Spleen (tissue), 11 donors: ENCODE data around the gene GRIK1. TPM values are rescaled to one million over a fixed set of nuclear protein-coding genes. Genes with fewer than 3 reads are reported as not detected.

Source experiments
- DNase-seq: peaks from one replicate; pipeline ENCODE4 v3.0.0-alpha.2; 2020
- H3K27ac ChIP-seq, 8 donors: fragments of 200-600 bp; sonication (generic) in 7 of 8; 1 replicate in 4 of 8; 2 replicates in 4 of 8; pipeline versions ENCODE4 v1.5.0 to v1.8.0; 2016 to 2021; ENCODE audit warnings: inconsistent platforms in 4 of 8, mild to moderate bottlenecking in 4 of 8, moderate library complexity in 1 of 8
- H3K27me3 ChIP-seq, 7 donors: fragments of 200-600 bp; sonication (generic) in 6 of 7; replicated peaks in 1 of 7; 1 replicate in 4 of 7; 2 replicates in 3 of 7; pipeline versions ENCODE4 v1.5.0 to v1.8.0; 2016 to 2021; ENCODE audit warnings: inconsistent platforms in 3 of 7, mild to moderate bottlenecking in 1 of 7
- H3K36me3 ChIP-seq, 6 donors: fragments of 200-600 bp; sonication (generic) in 5 of 6; 1 replicate in 4 of 6; 2 replicates in 2 of 6; pipeline versions ENCODE4 v1.5.0 to v1.8.0; 2016 to 2021; ENCODE audit warnings: inconsistent platforms in 2 of 6
- H3K4me1 ChIP-seq, 6 donors: fragments of 200-600 bp; sonication (generic) in 5 of 6; 1 replicate in 3 of 6; 2 replicates in 3 of 6; pipeline versions ENCODE4 v1.5.0 to v1.8.0; 2016 to 2021; ENCODE audit warnings: inconsistent platforms in 3 of 6
- H3K4me3 ChIP-seq, 8 donors: fragments of 200-600 bp; sonication (generic) in 7 of 8; 1 replicate in 4 of 8; 2 replicates in 4 of 8; pipeline versions ENCODE4 v1.5.0 to v1.8.0; 2016 to 2021; ENCODE audit warnings: inconsistent platforms in 4 of 8, mild to moderate bottlenecking in 4 of 8, moderate library complexity in 2 of 8
- H3K9me3 ChIP-seq, 8 donors: fragments of 200-600 bp; sonication (generic) in 7 of 8; 1 replicate in 4 of 8; 2 replicates in 4 of 8; pipeline versions ENCODE4 v1.5.0 to v1.8.0; 2016 to 2021; ENCODE audit warnings: inconsistent platforms in 4 of 8
- POLR2A ChIP-seq, 3 donors: fragments of 450-650 bp; IDR thresholded peaks; one replicate each; pipeline ENCODE4 v1.5.1; 2017; ENCODE audit warnings: antibody characterized with exemption in 3 of 3, mild to moderate bottlenecking in 1 of 3
- POLR2AphosphoS5 ChIP-seq, 3 donors: sonication (generic); formaldehyde crosslinking; IDR thresholded peaks; one replicate each; pipeline ENCODE4 v1.5.1; 2017; ENCODE audit warnings: antibody characterized with exemption in 3 of 3
- WGBS, 5 donors: extraction: QIAGEN DNeasy Blood & Tissue Kit in 3 of 5; methylation state at CpG; one replicate each; pipeline versions ENCODE4 v1.1.5 to v1.1.7; 2013 to 2018; 5-methylcytosine and 5-hydroxymethylcytosine counted together
- intact Hi-C: fragments of 100-400 bp; cut with DNase I; formaldehyde crosslinking; loops from one replicate; pipeline ENCODE4 v1.15.0; 2023; ENCODE audit warnings: low total_unique reads
- polyA plus RNA-seq, 3 donors: library from polyadenylated mRNA; stranded (reverse); fragments of 200-250 nt; gene quantifications; one replicate each; pipeline ENCODE4 v1.2.1, GENCODE V29; 2013
- total RNA-seq, 7 donors: library from RNA; depleted of rRNA in 3 of 7; stranded (reverse); fragments of >200 nt in 3 of 7; fragmentation: NEBNext Ultra II Directional in 4 of 7; extraction: Animal tissue kit (Norgen Biotek cat#: 25700) in 4 of 7; gene quantifications; one replicate each; pipeline versions ENCODE4 v1.1.0 to v1.2.1, GENCODE V29; 2016 to 2021
- TF ChIP-seq, protein P1 (sequence below), 11 experiments: fragments of 200-600 bp in 7 of 11; fragments of 450-650 bp in 4 of 11; sonication (generic) in 4 of 11; IDR thresholded peaks in 8 of 11; conservative IDR thresholded peaks in 3 of 11; 1 replicate in 7 of 11; 2 replicates in 4 of 11; pipeline versions ENCODE4 v1.4.0 to v1.8.0; 2016 to 2021; ENCODE audit warnings: antibody characterized with exemption in 11 of 11, inconsistent platforms in 4 of 11, mild to moderate bottlenecking in 1 of 11
- donor health status: healthy with polysubstance abuse.
- donor health status: DM: no; HTN: no; CAD: no; lungs with moderate emphysema.
- donor health status: DM: no; HTN: no; CAD: no.
- donor health status: Bipolar disorder and iron deficiency.
- donor health status: healthy.
- donor health status: DM: no; HTN: no; CAD: no.
- donor health status: DM: yes; HTN: yes; CAD: no.

Gene GRIK1
- total and polyA plus RNA-seq, 10 donors: 0.02 to 0.17 (median 0.04) TPM; not detected in 7

GRCh38 chr21:29789393-29789792 lies 150.4 kb downstream of the GRIK1 start:
- TF ChIP-seq POLR2A (IDR thresholded peaks at IDR 0.05) (no peak), POLR2AphosphoS5 (IDR thresholded peaks at IDR 0.05) (no peak)
- TF ChIP-seq, protein P1, sequence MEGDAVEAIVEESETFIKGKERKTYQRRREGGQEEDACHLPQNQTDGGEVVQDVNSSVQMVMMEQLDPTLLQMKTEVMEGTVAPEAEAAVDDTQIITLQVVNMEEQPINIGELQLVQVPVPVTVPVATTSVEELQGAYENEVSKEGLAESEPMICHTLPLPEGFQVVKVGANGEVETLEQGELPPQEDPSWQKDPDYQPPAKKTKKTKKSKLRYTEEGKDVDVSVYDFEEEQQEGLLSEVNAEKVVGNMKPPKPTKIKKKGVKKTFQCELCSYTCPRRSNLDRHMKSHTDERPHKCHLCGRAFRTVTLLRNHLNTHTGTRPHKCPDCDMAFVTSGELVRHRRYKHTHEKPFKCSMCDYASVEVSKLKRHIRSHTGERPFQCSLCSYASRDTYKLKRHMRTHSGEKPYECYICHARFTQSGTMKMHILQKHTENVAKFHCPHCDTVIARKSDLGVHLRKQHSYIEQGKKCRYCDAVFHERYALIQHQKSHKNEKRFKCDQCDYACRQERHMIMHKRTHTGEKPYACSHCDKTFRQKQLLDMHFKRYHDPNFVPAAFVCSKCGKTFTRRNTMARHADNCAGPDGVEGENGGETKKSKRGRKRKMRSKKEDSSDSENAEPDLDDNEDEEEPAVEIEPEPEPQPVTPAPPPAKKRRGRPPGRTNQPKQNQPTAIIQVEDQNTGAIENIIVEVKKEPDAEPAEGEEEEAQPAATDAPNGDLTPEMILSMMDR (IDR thresholded peaks at IDR 0.05 in 8 of 11, conservative IDR thresholded peaks at IDR 0.05 in 3 of 11): no peak
- H3K4me1 ChIP-seq: no peaks in the 10 kb centered on the region
- no peak overlapping the region for H3K27ac ChIP-seq
- no peak for DNase-seq
- WGBS, 5 donors: 73 to 92% (median 86%) methylated on average over 3 of the region's 3 CpGs
- no peaks in the 10 kb centered on the region for H3K9me3 ChIP-seq
- no peaks in the 10 kb centered on the region for H3K27me3 ChIP-seq
- intact Hi-C loops: no loop called here
- H3K36me3 ChIP-seq: no peaks in the 10 kb centered on the region
- H3K4me3 ChIP-seq: no peak overlapping the region

DNA sequence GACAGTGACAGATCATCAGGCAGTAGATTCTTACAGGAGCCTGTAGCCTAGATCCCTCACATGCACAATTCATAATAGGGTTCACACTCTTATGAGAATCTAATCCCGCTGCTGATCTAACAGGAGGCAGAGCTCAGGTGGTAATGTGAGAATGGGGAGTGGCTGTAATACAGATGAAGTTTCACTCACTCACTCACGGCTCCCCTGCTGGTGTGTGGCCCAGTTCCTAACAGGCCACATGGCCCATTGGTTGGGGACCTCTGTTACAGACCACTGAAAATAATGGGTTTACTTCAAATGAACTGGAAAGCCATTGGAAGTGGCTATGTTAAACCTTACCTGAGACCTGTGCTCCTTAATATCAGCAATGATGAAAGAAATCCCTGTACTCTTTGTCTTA lies 151.0 kb downstream of the GRIK1 start:
- no peaks in the 10 kb centered on the region for H3K36me3 ChIP-seq
- TF ChIP-seq POLR2AphosphoS5 (IDR thresholded peaks at IDR 0.05): no peak
- TF ChIP-seq POLR2A (IDR thresholded peaks at IDR 0.05): no peak
- TF ChIP-seq, protein P1 (IDR thresholded peaks at IDR 0.05 in 8 of 11, conservative IDR thresholded peaks at IDR 0.05 in 3 of 11): no peak
- H3K4me1 ChIP-seq: no peaks in the 10 kb centered on the region
- H3K4me3 ChIP-seq: no peak overlapping the region
- intact Hi-C loops: no loop called here
- DNase-seq: no peak
- H3K9me3 ChIP-seq: no peaks in the 10 kb centered on the region
- no peak overlapping the region for H3K27ac ChIP-seq
- whole genome bisulfite sequencing, 5 donors: 78 to 93% (median 89%) methylated on average over 2 of the region's 2 CpGs
- no peaks in the 10 kb centered on the region for H3K27me3 ChIP-seq

GRCh38 chr21:29787361-29787909 lies 152.4 kb downstream of the GRIK1 start:
- no peaks in the 10 kb centered on the region for H3K27me3 ChIP-seq
- H3K36me3 ChIP-seq: no peaks in the 10 kb centered on the region
- H3K4me1 ChIP-seq: no peaks in the 10 kb centered on the region

More at GRCh38 chr21:29787361-29787909, 152.4 kb downstream of the GRIK1 start:
- intact Hi-C loops: no loop called here
- TF ChIP-seq POLR2A (IDR thresholded peaks at IDR 0.05) (no peak), POLR2AphosphoS5 (IDR thresholded peaks at IDR 0.05) (no peak)
- TF ChIP-seq, protein P1 (IDR thresholded peaks at IDR 0.05 in 8 of 11, conservative IDR thresholded peaks at IDR 0.05 in 3 of 11): no peak
- Histone ChIP-seq H3K9me3 (no peaks in the 10 kb centered on the region), H3K4me3 (no peak overlapping the region), H3K27ac (no peak overlapping the region)
- no peak for DNase-seq
- 72 to 82% (median 80%) methylated on average over 5 of the region's 5 CpGs for WGBS, 5 donors
